Naive thymus-derived CD4-positive, alpha-beta T cell (primary cell): Measurements from ENCODE around the gene MRPL24. TPM values are rescaled to one million over a fixed set of nuclear protein-coding genes. Genes with fewer than 3 reads are reported as not detected.
A peak's percentile ranks its signal among the peaks of the same experiment; 100 is the strongest.

Experiments used
- ATAC-seq: fragments of 150-1000 bp; cut with Tn5 transposase; 2 replicates; pipeline ENCODE4 v1.10.0; 2021; ENCODE audit warnings: mild to moderate bottlenecking, moderate library complexity
- CTCF ChIA-PET: fragments of 350-600 bp; sonication (Branson Sonifier 250); formaldehyde crosslinking; loops from one replicate; lab custom pipeline; 2021; ENCODE audit warnings: antibody characterized with exemption; lab: Charles Lee
- POLR2A ChIA-PET: fragments of 350-600 bp; sonication (Branson Sonifier 250); formaldehyde crosslinking; loops from one replicate; lab custom pipeline; 2021; ENCODE audit warnings: antibody characterized with exemption, inconsistent platforms; lab: Charles Lee
- DNase-seq, 9 donors: peaks; one replicate each; pipeline versions ENCODE4 v3.0.0 to v3.0.0-alpha.2; 2020 to 2022; ENCODE audit warnings: mixed read lengths in 1 of 9
- H3K27ac ChIP-seq: one replicate; pipeline ENCODE4 v1.7.0; 2013; ENCODE audit warnings: mild to moderate bottlenecking, low read depth, low read length, moderate library complexity
- H3K27me3 ChIP-seq, 2 donors: one replicate each; pipeline ENCODE4 v1.7.0; 2013; ENCODE audit warnings: low read length in 2 of 2, mild to moderate bottlenecking in 2 of 2, moderate library complexity in 2 of 2; ENCODE audit not compliant: control insufficient read depth in 2 of 2, insufficient read depth in 2 of 2
- H3K36me3 ChIP-seq, 3 experiments: 1 replicate in 2 of 3; 2 replicates in 1 of 3; pipeline ENCODE4 v1.7.0; 2013; ENCODE audit warnings: low read length in 3 of 3, mild to moderate bottlenecking in 3 of 3, moderate library complexity in 1 of 3; ENCODE audit not compliant: insufficient read depth in 3 of 3, control insufficient read depth in 2 of 3
- H3K4me1 ChIP-seq, 2 donors: one replicate each; pipeline ENCODE4 v1.7.0; 2013; ENCODE audit warnings: low read length in 2 of 2, mild to moderate bottlenecking in 2 of 2, moderate library complexity in 1 of 2; ENCODE audit not compliant: control insufficient read depth in 2 of 2, insufficient read depth in 2 of 2
- H3K4me3 ChIP-seq: 2 replicates; pipeline ENCODE4 v1.7.0; 2013; ENCODE audit warnings: mild to moderate bottlenecking, low read length
- H3K9me3 ChIP-seq, 3 experiments: 1 replicate in 2 of 3; 2 replicates in 1 of 3; pipeline ENCODE4 v1.7.0; 2013; ENCODE audit warnings: low read length in 3 of 3; ENCODE audit not compliant: control insufficient read depth in 2 of 3
- H3K27ac Mint-ChIP-seq, 9 donors: one replicate each; pipeline ENCODE4 v1.8.0; 2020 to 2022; ENCODE audit warnings: mixed read lengths in 9 of 9, mild to moderate bottlenecking in 8 of 9, moderate library complexity in 5 of 9, inconsistent platforms in 2 of 9
- H3K27me3 Mint-ChIP-seq, 5 donors: one replicate each; pipeline ENCODE4 v1.8.0; 2021 to 2022; ENCODE audit warnings: mixed read lengths in 5 of 5, mild to moderate bottlenecking in 1 of 5
- H3K36me3 Mint-ChIP-seq, 5 donors: one replicate each; pipeline ENCODE4 v1.8.0; 2020 to 2022; ENCODE audit warnings: mixed read lengths in 5 of 5, mild to moderate bottlenecking in 3 of 5, inconsistent platforms in 1 of 5
- H3K4me1 Mint-ChIP-seq, 7 donors: one replicate each; pipeline ENCODE4 v1.8.0; 2020 to 2022; ENCODE audit warnings: mixed read lengths in 7 of 7, mild to moderate bottlenecking in 3 of 7, inconsistent platforms in 1 of 7
- H3K4me3 Mint-ChIP-seq, 10 donors: one replicate each; pipeline ENCODE4 v1.8.0; 2020 to 2022; ENCODE audit warnings: mild to moderate bottlenecking in 10 of 10, mixed read lengths in 10 of 10, moderate library complexity in 6 of 10, inconsistent platforms in 2 of 10
- H3K9me3 Mint-ChIP-seq, 11 donors: one replicate each; pipeline ENCODE4 v1.8.0; 2020 to 2022; ENCODE audit warnings: mixed read lengths in 11 of 11, mild to moderate bottlenecking in 4 of 11, inconsistent platforms in 1 of 11, moderate library complexity in 1 of 11
- intact Hi-C, 2 donors: fragments of 100-400 bp; cut with micrococcal nuclease; formaldehyde crosslinking; loops; one replicate each; pipeline ENCODE4 v1.15.1; 2023
- polyA plus RNA-seq, 2 donors: library from polyadenylated mRNA; unstranded; fragments of 300-500 nt; fragmentation: Illumina TruSeq; gene quantifications; one replicate each; pipeline ENCODE4 v1.2.3, GENCODE V29; 2021
- total RNA-seq, 6 experiments: library from RNA in 5 of 6; stranded (reverse) in 5 of 6; gene quantifications; 1 replicate in 5 of 6; 2 replicates in 1 of 6; pipeline ENCODE4 v1.2.3 and lab custom pipeline; 2021 to 2026

MRPL24 gene
- total and polyA plus RNA-seq, 7 experiments from 2014 or later: 19.1 to 98.0 (median 49.2) TPM

GRCh38 chr1:156750711-156751450 is 10.0 kb upstream of the MRPL24 start:
- peak in 3 of 9 donors; percentile 29 to 49 (median 48) for DNase-seq
- POLR2A ChIA-PET: interaction anchor here (0.7 to 4.5 kb wide), 6 partner anchors 9 to 61 kb away, joined by 3 to 64 read pairs (median 18); partner anchors contain the start of genes ISG20L2, METTL25B, MRPL24 and PRCC
- Mint-ChIP-seq H3K4me3 (peak overlapping the region; percentile 88 to 98 (median 94)), H3K27me3 (no peaks in the 10 kb centered on the region), H3K36me3 (peaks cover 0 to 20% (median 0%) of the 10 kb centered on the region in 5 donors), H3K9me3 (no peaks in the 10 kb centered on the region), H3K27ac (peak overlapping the region; percentile 82 to 95 (median 91)), H3K4me1 (peaks cover 48 to 66% (median 55%) of the 10 kb centered on the region in 7 donors)
- Histone ChIP-seq H3K27me3 (no peaks in the 10 kb centered on the region), H3K4me3 (peak overlapping the region; percentile 76), H3K27ac (peak overlapping the region; percentile 90), H3K9me3 (no peaks in the 10 kb centered on the region), H3K4me1 (peaks cover 41 to 46% of the 10 kb centered on the region in 2 donors), H3K36me3 (peaks cover 0 to 6% (median 0%) of the 10 kb centered on the region in 3 experiments)
- CTCF ChIA-PET: interaction anchor here (0.7 to 1.8 kb wide), 3 partner anchors 23 to 63 kb away, joined by 3 to 6 read pairs (median 3); partner anchors contain the start of gene METTL25B
- intact Hi-C loops: loop anchor here (1.0 kb wide), 6 partner anchors 10 to 413 kb away; partner anchors contain the start of genes ISG20L2 (in 2 of the 2), METTL25B (in 2 of the 2), MRPL24 (in 2 of the 2) and PRCC (in 2 of the 2)
- peak; percentile 35 for ATAC-seq

- peak overlapping the region; percentile 90 for H3K27ac ChIP-seq
- no peak for ATAC-seq
- ChIA-PET POLR2A (interaction anchor here (0.9 to 4.5 kb wide), 6 partner anchors 9 to 45 kb away, joined by 3 to 64 read pairs (median 18); partner anchors contain the start of genes ISG20L2, METTL25B, MRPL24 and PRCC), CTCF (interaction anchor here (1.1 to 1.8 kb wide), 2 partner anchors 24 kb away, joined by 3 to 6 read pairs; no protein-coding TSS in a partner anchor)
- H3K4me3 ChIP-seq: peak overlapping the region; percentile 76
- no peaks in the 10 kb centered on the region for H3K9me3 Mint-ChIP-seq
- no peaks in the 10 kb centered on the region for H3K9me3 ChIP-seq
- peaks cover 0 to 11% (median 3%) of the 10 kb centered on the region in 3 experiments for H3K36me3 ChIP-seq
- DNase-seq: peak in 1 of 9 donors; percentile 49
- peaks cover 52 to 69% (median 61%) of the 10 kb centered on the region in 7 donors for H3K4me1 Mint-ChIP-seq
- H3K4me3 Mint-ChIP-seq: peak overlapping the region; percentile 88 to 98 (median 94)
- H3K27ac Mint-ChIP-seq: peak overlapping the region; percentile 82 to 95 (median 91)
- H3K27me3 ChIP-seq: no peaks in the 10 kb centered on the region
- H3K27me3 Mint-ChIP-seq: no peaks in the 10 kb centered on the region
- H3K4me1 ChIP-seq: peaks cover 41 to 47% of the 10 kb centered on the region in 2 donors
- H3K36me3 Mint-ChIP-seq: peaks cover 0 to 25% (median 3%) of the 10 kb centered on the region in 5 donors
- intact Hi-C loops: no loop called here
Measured at GRCh38 chr1:156750191-156750672, 9.3 kb upstream of the MRPL24 start.

DNA sequence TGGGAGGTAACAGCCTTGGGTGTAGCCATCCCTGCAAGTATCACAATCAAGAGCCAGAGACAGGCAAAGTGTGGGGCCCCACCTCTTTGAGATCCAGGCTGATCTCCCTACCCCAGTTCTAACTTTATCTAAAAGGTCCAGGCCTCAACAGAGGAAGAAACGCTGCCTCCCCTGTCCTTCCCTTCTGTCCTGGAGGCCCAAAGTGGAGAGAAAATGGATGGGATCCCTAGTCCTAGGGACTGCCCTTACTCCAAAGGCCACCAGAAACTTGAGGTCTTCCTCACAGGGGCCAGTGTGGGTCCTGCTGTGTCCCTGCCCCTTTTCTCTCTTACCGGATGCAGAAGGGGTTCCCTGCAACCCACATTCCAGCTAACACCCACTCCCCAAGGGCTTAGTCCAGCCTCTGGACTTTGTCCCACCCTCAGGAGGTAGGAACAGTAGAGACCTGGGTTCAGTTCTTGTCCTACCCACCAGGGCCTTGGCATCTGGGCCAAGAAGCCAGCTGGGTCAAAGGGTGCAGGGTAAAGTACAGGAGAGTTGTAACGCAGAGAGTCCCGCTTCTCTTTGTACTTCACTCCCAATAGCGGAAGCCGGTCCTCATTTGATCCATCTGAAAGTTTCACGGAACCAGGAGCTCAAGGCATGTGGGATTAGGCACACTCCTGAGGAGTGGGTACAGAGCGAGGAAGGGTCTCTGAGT is 8.7 kb upstream of the MRPL24 start:
- CTCF ChIA-PET: interaction anchor here (1.1 kb wide), 1 partner anchor 23 kb away, joined by 3 read pairs; no protein-coding TSS in a partner anchor
- Histone ChIP-seq H3K27ac (peak overlapping the region; percentile 90), H3K27me3 (no peaks in the 10 kb centered on the region), H3K4me3 (peak overlapping the region; percentile 76), H3K36me3 (peaks cover 0 to 17% (median 5%) of the 10 kb centered on the region in 3 experiments), H3K9me3 (no peaks in the 10 kb centered on the region), H3K4me1 (peaks cover 41 to 47% of the 10 kb centered on the region in 2 donors)
- no peak for DNase-seq
- peak overlapping the region; percentile 82 to 95 (median 91) for H3K27ac Mint-ChIP-seq
- peaks cover 51 to 70% (median 63%) of the 10 kb centered on the region in 7 donors for H3K4me1 Mint-ChIP-seq
- peaks cover 0 to 25% (median 3%) of the 10 kb centered on the region in 5 donors for H3K36me3 Mint-ChIP-seq
- intact Hi-C loops: loop anchor here (2.0 to 10.0 kb wide), 2 partner anchors 249 to 385 kb away; partner anchors contain the start of genes ETV3 (in 1 of the 2) and MEF2D (in 1 of the 2)
- H3K4me3 Mint-ChIP-seq: peak overlapping the region; percentile 88 to 98 (median 94)
- ATAC-seq: no peak
- H3K27me3 Mint-ChIP-seq: no peaks in the 10 kb centered on the region
- H3K9me3 Mint-ChIP-seq: no peaks in the 10 kb centered on the region
- POLR2A ChIA-PET: interaction anchor here (0.9 to 4.5 kb wide), 3 partner anchors 8 to 46 kb away, joined by 3 to 64 read pairs (median 6); partner anchors contain the start of genes ISG20L2, METTL25B and MRPL24

DNA sequence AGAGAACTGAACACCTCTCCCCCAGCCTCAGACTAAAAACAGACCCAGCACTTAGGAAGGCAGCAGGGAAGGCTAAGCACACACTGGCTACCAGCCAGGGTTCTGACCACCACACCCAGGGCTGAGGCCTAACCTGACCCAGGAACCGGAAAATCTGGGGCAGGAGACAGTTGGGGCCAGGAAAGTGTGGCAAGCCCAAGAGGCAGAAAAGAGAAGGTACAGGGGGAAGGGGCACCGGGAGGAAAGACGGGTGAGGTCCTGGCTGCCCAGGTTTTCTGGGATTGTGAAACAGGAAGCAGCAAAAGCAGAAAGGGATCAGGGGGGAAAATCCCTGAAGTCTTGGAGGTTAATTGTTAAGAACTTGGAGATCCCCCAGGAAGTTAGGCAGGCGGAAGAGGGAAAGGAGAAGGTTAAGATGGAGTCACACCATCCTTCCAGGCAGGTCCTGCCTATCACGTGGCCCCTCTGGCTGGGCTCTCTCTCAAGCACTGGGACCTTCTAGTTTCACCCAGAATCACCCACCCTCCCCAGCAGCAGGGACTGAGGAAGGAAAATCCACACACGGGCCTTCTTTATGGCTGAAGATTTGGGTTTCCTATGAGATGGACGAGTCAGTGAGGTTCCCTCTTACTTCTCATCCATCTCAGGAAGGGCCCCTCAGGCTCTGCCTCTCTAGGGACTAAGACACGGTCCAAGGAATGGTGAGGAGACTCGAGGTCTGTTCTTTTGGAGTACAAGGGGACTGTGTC is 8.0 kb upstream of the MRPL24 start:
- Mint-ChIP-seq H3K9me3 (no peaks in the 10 kb centered on the region), H3K27me3 (no peaks in the 10 kb centered on the region), H3K36me3 (peaks cover 0 to 26% (median 6%) of the 10 kb centered on the region in 5 donors), H3K4me1 (peaks cover 52 to 70% (median 63%) of the 10 kb centered on the region in 7 donors), H3K27ac (peak overlapping the region; percentile 82 to 95 (median 91)), H3K4me3 (peak overlapping the region; percentile 88 to 98 (median 94))
- ChIA-PET POLR2A (interaction anchor here (1.1 to 4.5 kb wide), 3 partner anchors 7 to 47 kb away, joined by 3 to 64 read pairs (median 15); partner anchors contain the start of genes MRPL24 and PRCC), CTCF (interaction anchor here (1.1 kb wide), 1 partner anchor 22 kb away, joined by 3 read pairs; no protein-coding TSS in a partner anchor)
- peak overlapping the region; percentile 90 for H3K27ac ChIP-seq
- DNase-seq: no peak
- H3K9me3 ChIP-seq: no peaks in the 10 kb centered on the region
- H3K4me3 ChIP-seq: peak overlapping the region; percentile 76
- no peaks in the 10 kb centered on the region for H3K27me3 ChIP-seq
- H3K36me3 ChIP-seq: peaks cover 0 to 23% (median 5%) of the 10 kb centered on the region in 3 experiments
- intact Hi-C loops: loop anchor here (2.0 to 10.0 kb wide), 2 partner anchors 248 to 386 kb away; partner anchors contain the start of genes ETV3 (in 1 of the 2) and MEF2D (in 1 of the 2)
- ATAC-seq: no peak
- peaks cover 41 to 47% of the 10 kb centered on the region in 2 donors for H3K4me1 ChIP-seq
